HepG2 (cell line): Measurements from ENCODE around the gene ANXA5. TPM values are rescaled to one million over a fixed set of nuclear protein-coding genes. Genes with fewer than 3 reads are reported as not detected.

Experiments used
- ATAC-seq: fragments of 200-7000 bp; cut with Tn5 transposase; 3 replicates; pipeline ENCODE4 v1.9.1; 2020; ENCODE audit warnings: mild to moderate bottlenecking, moderate library complexity
- BruUV-seq: library from RNA; stranded (reverse); fragments of 400-500 nt; replicated peaks from 2 replicates; lab custom pipeline; 2021; lab: Mats Ljungman, UMichigan
- CTCF ChIA-PET: fragments of 300-600 bp; formaldehyde crosslinking; extraction: SDS; loops from one replicate; lab custom pipeline; 2021; ENCODE audit warnings: low total read pairs, inconsistent platforms, low intra/inter-chr PET ratio; lab: Yijun Ruan, JAX
- POLR2A ChIA-PET: fragments of 350-600 bp; sonication (Branson Sonifier 250); formaldehyde crosslinking; loops from one replicate; lab custom pipeline; 2020; ENCODE audit warnings: antibody characterized with exemption, inconsistent platforms; lab: Yijun Ruan, JAX
- DNase-seq: peaks from one replicate; pipeline ENCODE4 v3.0.0-alpha.2; 2015; ENCODE audit warnings: low spot score
- FAIRE-seq: peaks from 3 replicates; lab custom pipeline; 2011; peaks lifted over from hg19 to GRCh38; lab: Jason Lieb, UNC
- H2AFZ ChIP-seq: one replicate; pipeline ENCODE4 v1.6.1; 2011; ENCODE audit warnings: low read length, inconsistent platforms
- H3K27ac ChIP-seq: fragments of 300-600 bp; 3 replicates; pipeline ENCODE4 v1.8.0; 2011; ENCODE audit warnings: mixed run types, mild to moderate bottlenecking, mixed read lengths, low read length, inconsistent platforms; ENCODE audit not compliant: insufficient read depth; ENCODE audit errors: extremely low read length
- H3K27me3 ChIP-seq, 2 experiments: fragments of 200-600 bp in 1 of 2; 2 replicates in 1 of 2; 3 replicates in 1 of 2; pipeline versions ENCODE4 v1.6.0 to v1.8.0; 2011; ENCODE audit warnings: low read length in 2 of 2, mild to moderate bottlenecking in 2 of 2, moderate library complexity in 2 of 2, inconsistent platforms in 1 of 2; ENCODE audit not compliant: insufficient read depth in 2 of 2, control insufficient read depth in 1 of 2
- H3K36me3 ChIP-seq, 2 experiments: fragments of 200-600 bp in 1 of 2; replicated peaks in 1 of 2; 2 replicates in 1 of 2; 3 replicates in 1 of 2; pipeline versions ENCODE4 v1.5.1 to v1.8.0; 2011; ENCODE audit warnings: low read length in 2 of 2, inconsistent platforms in 1 of 2; ENCODE audit not compliant: insufficient read depth in 2 of 2, control insufficient read depth in 1 of 2
- H3K4me1 ChIP-seq: 2 replicates; pipeline ENCODE4 v1.5.1; 2012; ENCODE audit warnings: low read length, inconsistent platforms; ENCODE audit not compliant: insufficient read depth
- H3K4me2 ChIP-seq: 2 replicates; pipeline ENCODE4 v1.6.0; 2011; ENCODE audit warnings: low read depth, low read length, inconsistent platforms
- H3K4me3 ChIP-seq, 3 experiments: fragments of 200-600 bp in 1 of 3; sonication (generic), shearing (Covaris generic) in 1 of 3; replicated peaks in 1 of 3; 2 replicates each; pipeline ENCODE4 v1.5.1; 2011 to 2016; ENCODE audit warnings: low read length in 3 of 3, inconsistent platforms in 2 of 3, low read depth in 2 of 3, mild to moderate bottlenecking in 2 of 3, control low read depth in 1 of 3, mixed read lengths in 1 of 3; ENCODE audit not compliant: insufficient read depth in 1 of 3
- H3K79me2 ChIP-seq: one replicate; pipeline ENCODE4 v1.6.1; 2011; ENCODE audit warnings: low read length, inconsistent platforms; ENCODE audit not compliant: insufficient read depth
- H3K9ac ChIP-seq: 2 replicates; pipeline ENCODE4 v1.6.0; 2011; ENCODE audit warnings: mild to moderate bottlenecking, low read depth, low read length, inconsistent platforms; ENCODE audit not compliant: insufficient read depth
- H3K9me3 ChIP-seq: 2 replicates; pipeline ENCODE4 v1.5.1; 2012; ENCODE audit warnings: mild to moderate bottlenecking, low read length
- H4K20me1 ChIP-seq: 2 replicates; pipeline ENCODE4 v1.6.0; 2011; ENCODE audit warnings: inconsistent platforms, mild to moderate bottlenecking, low read length, moderate library complexity; ENCODE audit not compliant: insufficient read depth
- EP300 ChIP-seq, 3 experiments: sonication (generic) in 1 of 3; formaldehyde crosslinking in 1 of 3; IDR thresholded peaks; 2 replicates each; pipeline versions ENCODE4 v1.5.1 to v1.6.1; 2011 to 2020; ENCODE audit warnings: low read depth in 2 of 3, low read length in 2 of 3, borderline replicate concordance in 1 of 3, improper control_type of control experiment in 1 of 3, mild to moderate bottlenecking in 1 of 3, missing genetic modification reagents in 1 of 3, moderate library complexity in 1 of 3
- GATAD2A ChIP-seq: IDR thresholded peaks from 2 replicates; pipeline ENCODE4 v1.6.1; 2016
- GRHL1 ChIP-seq: sonication (generic); formaldehyde crosslinking; conservative IDR thresholded peaks from 2 replicates; pipeline ENCODE4 v1.8.0; 2022; ENCODE audit warnings: missing genetic modification reagents
- NCOA2 ChIP-seq: sonication (generic); formaldehyde crosslinking; IDR thresholded peaks from 2 replicates; pipeline ENCODE4 v1.8.0; 2022; ENCODE audit warnings: inconsistent platforms
- SOX5 ChIP-seq: IDR thresholded peaks from 2 replicates; pipeline ENCODE4 v1.6.1; 2016; ENCODE audit warnings: borderline replicate concordance
- TGIF2 ChIP-seq: IDR thresholded peaks from 2 replicates; pipeline ENCODE4 v1.6.1; 2016; ENCODE audit warnings: control low read depth, missing compliant biosample characterization
- ZNF281 ChIP-seq: sonication (generic); formaldehyde crosslinking; IDR thresholded peaks from 2 replicates; pipeline ENCODE4 v1.4.0; 2020; ENCODE audit warnings: missing genetic modification reagents, borderline replicate concordance
- ZNF383 ChIP-seq: sonication (generic); formaldehyde crosslinking; IDR thresholded peaks from 2 replicates; pipeline ENCODE4 v1.4.0; 2020; ENCODE audit warnings: missing genetic modification reagents, mild to moderate bottlenecking, borderline replicate concordance
- WGBS: methylation state at CpG from one replicate; pipeline ENCODE4 v1.1.6; 2017; ENCODE audit warnings: low lambda C conversion rate; 5-methylcytosine and 5-hydroxymethylcytosine counted together
- in situ Hi-C: cut with HindIII; loops from 2 replicates; pipeline ENCODE4 v1.10.0; 2017; ENCODE audit warnings: low pct_unique_long_range_greater_than_20kb; ENCODE audit not compliant: extremely low pct_ligation_motif_present
- intact Hi-C: fragments of 100-400 bp; cut with micrococcal nuclease; formaldehyde crosslinking; loops from one replicate; pipeline ENCODE4 v1.10.0; 2022; ENCODE audit not compliant: unreplicated experiment
- polyA plus RNA-seq, 8 experiments: library from polyadenylated mRNA; depleted of rRNA in 3 of 8; stranded (reverse) in 7 of 8; unstranded in 1 of 8; fragments of >200 nt; fragmentation: Illumina TruSeq in 4 of 8; extraction: Trizol in 4 of 8; gene quantifications; 2 replicates each; pipeline versions ENCODE4 v1.2.1 to v1.2.3, GENCODE V29; 2011 to 2016; ENCODE audit warnings: low read depth in 4 of 8, missing spikeins in 1 of 8, mixed read lengths in 1 of 8; ENCODE audit not compliant: insufficient read depth in 1 of 8
- total RNA-seq, 5 experiments: library from RNA; depleted of rRNA; stranded (reverse); fragments of >200 nt; fragmentation: Illumina TruSeq; extraction: Trizol; gene quantifications; 2 replicates each; pipeline ENCODE4 v1.2.3, GENCODE V29; 2016; ENCODE audit warnings: low read depth in 1 of 5
- TF ChIP-seq, protein P1 (sequence below): sonication (generic); formaldehyde crosslinking; IDR thresholded peaks from 2 replicates; pipeline ENCODE4 v1.4.0; 2020; ENCODE audit warnings: missing genetic modification reagents
- TF ChIP-seq, protein P2 (sequence below): sonication (generic); formaldehyde crosslinking; IDR thresholded peaks from 2 replicates; pipeline ENCODE4 v1.4.0; 2020; ENCODE audit warnings: missing genetic modification reagents
- TF ChIP-seq, protein P3 (sequence below): IDR thresholded peaks from 2 replicates; pipeline ENCODE4 v1.6.1; 2016; ENCODE audit warnings: low read depth

Gene ANXA5
- total and polyA plus RNA-seq, 2 of the 13 experiments (the other 11 are each of a cell fraction or from before 2014, with no cell fraction given) = 209 to 342 TPM

DNA sequence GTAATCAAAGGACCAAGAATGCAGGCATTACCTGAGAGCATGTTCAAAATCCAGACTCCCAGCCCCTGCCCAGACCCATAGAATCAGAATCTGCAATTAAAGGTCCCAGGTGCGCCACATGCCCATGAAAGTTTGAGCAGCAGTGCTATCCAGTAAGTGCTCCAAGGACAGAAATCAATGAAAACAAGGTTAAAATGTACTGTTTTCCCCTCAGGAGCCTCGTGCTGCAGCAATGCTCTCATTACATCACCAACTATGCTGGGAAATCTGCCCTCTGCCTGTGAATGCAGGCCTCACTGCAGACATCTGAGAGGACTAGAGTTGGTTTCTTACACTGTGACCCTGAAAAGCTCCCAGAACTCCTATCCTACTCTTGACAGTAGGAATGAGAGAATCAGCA lies 21.1 kb downstream of the ANXA5 start (continued):
- TF ChIP-seq, protein P1, sequence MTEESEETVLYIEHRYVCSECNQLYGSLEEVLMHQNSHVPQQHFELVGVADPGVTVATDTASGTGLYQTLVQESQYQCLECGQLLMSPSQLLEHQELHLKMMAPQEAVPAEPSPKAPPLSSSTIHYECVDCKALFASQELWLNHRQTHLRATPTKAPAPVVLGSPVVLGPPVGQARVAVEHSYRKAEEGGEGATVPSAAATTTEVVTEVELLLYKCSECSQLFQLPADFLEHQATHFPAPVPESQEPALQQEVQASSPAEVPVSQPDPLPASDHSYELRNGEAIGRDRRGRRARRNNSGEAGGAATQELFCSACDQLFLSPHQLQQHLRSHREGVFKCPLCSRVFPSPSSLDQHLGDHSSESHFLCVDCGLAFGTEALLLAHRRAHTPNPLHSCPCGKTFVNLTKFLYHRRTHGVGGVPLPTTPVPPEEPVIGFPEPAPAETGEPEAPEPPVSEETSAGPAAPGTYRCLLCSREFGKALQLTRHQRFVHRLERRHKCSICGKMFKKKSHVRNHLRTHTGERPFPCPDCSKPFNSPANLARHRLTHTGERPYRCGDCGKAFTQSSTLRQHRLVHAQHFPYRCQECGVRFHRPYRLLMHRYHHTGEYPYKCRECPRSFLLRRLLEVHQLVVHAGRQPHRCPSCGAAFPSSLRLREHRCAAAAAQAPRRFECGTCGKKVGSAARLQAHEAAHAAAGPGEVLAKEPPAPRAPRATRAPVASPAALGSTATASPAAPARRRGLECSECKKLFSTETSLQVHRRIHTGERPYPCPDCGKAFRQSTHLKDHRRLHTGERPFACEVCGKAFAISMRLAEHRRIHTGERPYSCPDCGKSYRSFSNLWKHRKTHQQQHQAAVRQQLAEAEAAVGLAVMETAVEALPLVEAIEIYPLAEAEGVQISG (CRISPR knock-in tag) = 0 out of 2 replicates have a peak, but pooled peaks have one; percentile 23
- TF ChIP-seq SOX5 (0 out of 2 replicates have a peak, but pooled peaks have one; percentile 26), EP300 (IDR thresholded peaks at IDR 0.05; ENCODE audit: low read depth in 2 of 2, low read length in 2 of 2) (no peak), EP300 (CRISPR knock-in tag; IDR thresholded peaks at IDR 0.05; ENCODE audit: borderline replicate concordance) (no peak), NCOA2 (0 out of 2 replicates have a peak, but pooled peaks have one; percentile 47)

- FAIRE-seq (no peak), DNase-seq (no peak), ATAC-seq (no peak)
- 98% methylated on average over 2 of the region's 2 CpGs for WGBS
- Histone ChIP-seq H3K9me3 (no peaks in the 10 kb centered on the region), H4K20me1 (no peaks in the 10 kb centered on the region), H3K4me1 (peaks cover 40% of the 10 kb centered on the region), H3K27ac (no peak overlapping the region), H3K79me2 (peaks cover 2% of the 10 kb centered on the region), H3K4me3 (no peak overlapping the region), H3K27me3 (no peaks in the 10 kb centered on the region), H2AFZ (no peak overlapping the region), H3K4me2 (no peak overlapping the region), H3K36me3 (peaks cover 11 to 52% of the 10 kb centered on the region in 2 experiments), H3K9ac (no peak overlapping the region)
- ChIA-PET POLR2A (interaction anchor here (3.5 kb wide), 1 partner anchor 22 kb away, joined by 38 read pairs; the partner anchor contains the start of gene ANXA5), CTCF (no interaction called here)
- intact Hi-C loops = loop anchor here (5.0 kb wide), 3 partner anchors 38 to 128 kb away; partner anchors contain the start of gene EXOSC9
- in situ Hi-C loops = loop anchor here (10.0 kb wide), 1 partner anchor 50 kb away; no protein-coding TSS in a partner anchor
- no TSS peak for BruUV-seq
- TF ChIP-seq ZNF281 (CRISPR knock-in tag) (no peak), TGIF2 (CRISPR knock-in tag) (no peak), ZNF383 (CRISPR knock-in tag) (no peak), GRHL1 (CRISPR knock-in tag) (no peak), GATAD2A (CRISPR knock-in tag) (no peak)
- TF ChIP-seq, protein P2, sequence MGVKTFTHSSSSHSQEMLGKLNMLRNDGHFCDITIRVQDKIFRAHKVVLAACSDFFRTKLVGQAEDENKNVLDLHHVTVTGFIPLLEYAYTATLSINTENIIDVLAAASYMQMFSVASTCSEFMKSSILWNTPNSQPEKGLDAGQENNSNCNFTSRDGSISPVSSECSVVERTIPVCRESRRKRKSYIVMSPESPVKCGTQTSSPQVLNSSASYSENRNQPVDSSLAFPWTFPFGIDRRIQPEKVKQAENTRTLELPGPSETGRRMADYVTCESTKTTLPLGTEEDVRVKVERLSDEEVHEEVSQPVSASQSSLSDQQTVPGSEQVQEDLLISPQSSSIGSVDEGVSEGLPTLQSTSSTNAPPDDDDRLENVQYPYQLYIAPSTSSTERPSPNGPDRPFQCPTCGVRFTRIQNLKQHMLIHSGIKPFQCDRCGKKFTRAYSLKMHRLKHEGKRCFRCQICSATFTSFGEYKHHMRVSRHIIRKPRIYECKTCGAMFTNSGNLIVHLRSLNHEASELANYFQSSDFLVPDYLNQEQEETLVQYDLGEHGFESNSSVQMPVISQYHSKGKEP (CRISPR knock-in tag) = no peak
- TF ChIP-seq, protein P3, sequence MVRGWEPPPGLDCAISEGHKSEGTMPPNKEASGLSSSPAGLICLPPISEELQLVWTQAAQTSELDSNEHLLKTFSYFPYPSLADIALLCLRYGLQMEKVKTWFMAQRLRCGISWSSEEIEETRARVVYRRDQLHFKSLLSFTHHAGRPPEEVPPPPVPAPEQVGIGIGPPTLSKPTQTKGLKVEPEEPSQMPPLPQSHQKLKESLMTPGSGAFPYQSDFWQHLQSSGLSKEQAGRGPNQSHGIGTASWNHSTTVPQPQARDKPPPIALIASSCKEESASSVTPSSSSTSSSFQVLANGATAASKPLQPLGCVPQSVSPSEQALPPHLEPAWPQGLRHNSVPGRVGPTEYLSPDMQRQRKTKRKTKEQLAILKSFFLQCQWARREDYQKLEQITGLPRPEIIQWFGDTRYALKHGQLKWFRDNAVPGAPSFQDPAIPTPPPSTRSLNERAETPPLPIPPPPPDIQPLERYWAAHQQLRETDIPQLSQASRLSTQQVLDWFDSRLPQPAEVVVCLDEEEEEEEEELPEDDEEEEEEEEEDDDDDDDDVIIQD (CRISPR knock-in tag) = no peak
These were observed 22.1 kb downstream of the ANXA5 start for GRCh38 chr4:121674696-121675095.
